H9 (cell line): Measurements from ENCODE around the gene RIMBP3C. TPM values are rescaled to one million over a fixed set of nuclear protein-coding genes. Genes with fewer than 3 reads are reported as not detected.

Experiments
- DNase-seq: peaks from one replicate; pipeline ENCODE4 v3.0.0-alpha.2; 2017
- H2AFZ ChIP-seq: one replicate; pipeline ENCODE4 v1.6.1; 2013; ENCODE audit warnings: mild to moderate bottlenecking, low read length, control low read depth, moderate library complexity
- H2AK5ac ChIP-seq: 2 replicates; pipeline ENCODE4 v1.6.1; 2013; ENCODE audit warnings: low read length, control low read depth, mixed read lengths; ENCODE audit not compliant: insufficient read length
- H2BK120ac ChIP-seq: one replicate; pipeline ENCODE4 v1.6.1; 2013; ENCODE audit warnings: low read depth, mild to moderate bottlenecking, low read length, control low read depth, inconsistent platforms; ENCODE audit not compliant: poor library complexity, severe bottlenecking
- H2BK12ac ChIP-seq: 2 replicates; pipeline ENCODE4 v1.6.1; 2013; ENCODE audit warnings: low read length, control low read depth, mixed read lengths, low read depth; ENCODE audit not compliant: insufficient read length
- H2BK15ac ChIP-seq: 2 replicates; pipeline ENCODE4 v1.6.1; 2013; ENCODE audit warnings: low read depth, low read length, control low read depth
- H2BK20ac ChIP-seq: one replicate; pipeline ENCODE4 v1.6.1; 2013; ENCODE audit warnings: low read depth, mild to moderate bottlenecking, low read length, control low read depth, inconsistent platforms; ENCODE audit not compliant: poor library complexity, severe bottlenecking
- H2BK5ac ChIP-seq: 2 replicates; pipeline ENCODE4 v1.6.1; 2013; ENCODE audit warnings: low read length, control low read depth, mixed read lengths; ENCODE audit not compliant: insufficient read length
- H3K14ac ChIP-seq: 2 replicates; pipeline ENCODE4 v1.6.1; 2013; ENCODE audit warnings: low read length, control low read depth; ENCODE audit not compliant: insufficient read depth
- H3K18ac ChIP-seq: 2 replicates; pipeline ENCODE4 v1.6.1; 2013; ENCODE audit warnings: low read depth, mild to moderate bottlenecking, mixed read lengths, low read length, control low read depth; ENCODE audit not compliant: insufficient read length
- H3K23ac ChIP-seq: 2 replicates; pipeline ENCODE4 v1.6.1; 2013; ENCODE audit warnings: low read length, control low read depth, mixed read lengths, low read depth; ENCODE audit not compliant: insufficient read length
- H3K23me2 ChIP-seq: 2 replicates; pipeline ENCODE4 v1.6.1; 2013; ENCODE audit warnings: low read depth, mild to moderate bottlenecking, mixed read lengths, low read length, control low read depth; ENCODE audit not compliant: insufficient read length, poor library complexity, severe bottlenecking
- H3K27ac ChIP-seq: 2 replicates; pipeline ENCODE4 v1.5.1; 2013; ENCODE audit warnings: low read length, control low read depth, mixed read lengths, low read depth; ENCODE audit not compliant: insufficient read length
- H3K27me3 ChIP-seq: 2 replicates; pipeline ENCODE4 v1.6.1; 2013; ENCODE audit warnings: low read length, control low read depth, inconsistent platforms; ENCODE audit not compliant: insufficient read depth
- H3K4ac ChIP-seq: 2 replicates; pipeline ENCODE4 v1.6.1; 2013; ENCODE audit warnings: low read depth, mild to moderate bottlenecking, control low read depth, inconsistent platforms, low read length, moderate library complexity
- H3K4me1 ChIP-seq: 2 replicates; pipeline ENCODE4 v1.6.1; 2013; ENCODE audit warnings: low read length, control low read depth, inconsistent platforms; ENCODE audit not compliant: insufficient read depth
- H3K4me2 ChIP-seq: 2 replicates; pipeline ENCODE4 v1.6.1; 2013; ENCODE audit warnings: low read length, control low read depth, mixed read lengths; ENCODE audit not compliant: insufficient read length, insufficient read depth
- H3K56ac ChIP-seq: 2 replicates; pipeline ENCODE4 v1.6.1; 2013; ENCODE audit warnings: low read depth, mild to moderate bottlenecking, mixed read lengths, low read length, control low read depth; ENCODE audit not compliant: insufficient read length
- H3K79me1 ChIP-seq: 2 replicates; pipeline ENCODE4 v1.6.1; 2013; ENCODE audit warnings: low read depth, mild to moderate bottlenecking, moderate library complexity, low read length, control low read depth, inconsistent platforms; ENCODE audit not compliant: insufficient read depth, poor library complexity, severe bottlenecking
- H3K79me2 ChIP-seq: 2 replicates; pipeline ENCODE4 v1.6.1; 2013; ENCODE audit warnings: low read length, control low read depth, inconsistent platforms; ENCODE audit not compliant: insufficient read depth
- H3K9ac ChIP-seq: 2 replicates; pipeline ENCODE4 v1.6.1; 2013; ENCODE audit warnings: low read length, control low read depth, mixed read lengths; ENCODE audit not compliant: insufficient read length; ENCODE audit errors: extremely low read depth
- H3K9me3 ChIP-seq: one replicate; pipeline ENCODE4 v1.6.1; 2013; ENCODE audit warnings: low read depth, low read length, inconsistent platforms; ENCODE audit not compliant: control insufficient read depth
- H3T11ph ChIP-seq: one replicate; pipeline ENCODE4 v1.6.1; 2013; ENCODE audit warnings: mild to moderate bottlenecking, low read length, control low read depth, inconsistent platforms
- H4K20me1 ChIP-seq: one replicate; pipeline ENCODE4 v1.6.1; 2013; ENCODE audit not compliant: control insufficient read depth, insufficient read length, insufficient read depth
- H4K5ac ChIP-seq: 2 replicates; pipeline ENCODE4 v1.6.1; 2013; ENCODE audit warnings: low read depth, mild to moderate bottlenecking, mixed read lengths, low read length, control low read depth; ENCODE audit not compliant: insufficient read length
- H4K8ac ChIP-seq: replicated peaks from 2 replicates; pipeline ENCODE4 v1.6.1; 2013; ENCODE audit warnings: low read length, control low read depth, mixed read lengths, low read depth; ENCODE audit not compliant: insufficient read length
- H4K91ac ChIP-seq: 2 replicates; pipeline ENCODE4 v1.6.1; 2013; ENCODE audit warnings: low read depth, mild to moderate bottlenecking, moderate library complexity, mixed read lengths, low read length, control low read depth; ENCODE audit not compliant: insufficient read length
- H3K27ac Mint-ChIP-seq, 3 experiments: 2 replicates in 2 of 3; 3 replicates in 1 of 3; pipeline ENCODE4 v1.8.0; 2020 to 2021; ENCODE audit warnings: mixed read lengths in 3 of 3, mild to moderate bottlenecking in 1 of 3, moderate library complexity in 1 of 3
- H3K27me3 Mint-ChIP-seq: 2 replicates; pipeline ENCODE4 v1.8.0; 2021; ENCODE audit warnings: low read depth, mild to moderate bottlenecking, moderate library complexity, mixed read lengths
- H3K36me3 Mint-ChIP-seq, 3 experiments: 2 replicates in 2 of 3; 3 replicates in 1 of 3; pipeline ENCODE4 v1.8.0; 2020 to 2021; ENCODE audit warnings: low read depth in 3 of 3, mixed read lengths in 3 of 3; ENCODE audit not compliant: insufficient read depth in 1 of 3
- H3K4me1 Mint-ChIP-seq, 2 experiments: 2 replicates each; pipeline ENCODE4 v1.8.0; 2020; ENCODE audit warnings: mixed read lengths in 2 of 2
- H3K4me3 Mint-ChIP-seq, 2 experiments: 2 replicates in 1 of 2; 3 replicates in 1 of 2; pipeline ENCODE4 v1.8.0; 2020 to 2021; ENCODE audit warnings: mild to moderate bottlenecking in 2 of 2, mixed read lengths in 2 of 2, moderate library complexity in 1 of 2
- H3K9me3 Mint-ChIP-seq, 2 experiments: 2 replicates in 1 of 2; 3 replicates in 1 of 2; pipeline ENCODE4 v1.8.0; 2020; ENCODE audit warnings: mild to moderate bottlenecking in 2 of 2, mixed read lengths in 2 of 2, moderate library complexity in 1 of 2
- WGBS: extraction: QIAGEN DNeasy Blood & Tissue Kit; methylation state at CpG from one replicate; pipeline ENCODE4 v1.1.7; 2013; ENCODE audit warnings: missing lambda C conversion rate, low lambda C conversion rate, mixed read lengths; ENCODE audit not compliant: insufficient read length; ENCODE audit errors: extremely low coverage; 5-methylcytosine and 5-hydroxymethylcytosine counted together
- total RNA-seq: library from RNA; stranded (reverse); gene quantifications from 2 replicates; pipeline ENCODE4 v1.2.1, GENCODE V29; 2021
- TF ChIP-seq, protein P1 (sequence below): fragments of 200-600 bp; sonication (generic); conservative IDR thresholded peaks from 3 replicates; pipeline ENCODE4 v1.8.0; 2021; ENCODE audit warnings: antibody characterized with exemption, mild to moderate bottlenecking

RIMBP3C gene
- total RNA-seq, 1 experiment from 2014 or later = 0.44 TPM

DNA sequence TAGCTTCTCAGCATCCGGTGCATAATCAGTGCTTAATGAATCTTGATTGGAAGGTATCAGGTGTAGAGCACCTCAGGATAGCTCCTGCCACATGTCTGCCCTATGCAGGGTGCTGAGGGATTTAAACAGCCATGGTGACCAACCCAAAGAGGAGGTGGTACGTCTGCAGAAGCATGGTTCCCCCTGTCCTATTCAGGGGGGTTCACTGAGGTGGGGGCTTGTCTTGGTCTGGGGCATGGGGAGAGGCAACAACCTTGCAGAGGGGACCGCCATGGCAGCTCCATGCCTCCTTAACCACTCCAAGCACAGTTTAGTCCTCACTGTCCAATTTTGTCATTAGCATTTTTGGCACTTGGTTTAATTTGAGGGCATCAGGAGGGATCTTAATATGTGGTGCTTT, 41.2 kb upstream of the RIMBP3C start:
- Histone ChIP-seq H4K20me1 (peaks cover 2% of the 10 kb centered on the region), H3K23ac (no peak overlapping the region), H3K27me3 (no peaks in the 10 kb centered on the region), H3K23me2 (no peaks in the 10 kb centered on the region), H3T11ph (no peak overlapping the region), H3K4ac (no peak overlapping the region), H3K79me1 (peaks cover 11% of the 10 kb centered on the region), H3K4me2 (no peak overlapping the region), H3K14ac (no peak overlapping the region), H3K79me2 (peaks cover 48% of the 10 kb centered on the region; the same call in 1 of the 2 replicates), H2BK120ac (no peak overlapping the region), H3K9me3 (no peaks in the 10 kb centered on the region), H3K18ac (no peak overlapping the region), H3K9ac (no peak overlapping the region), H2BK20ac (no peak overlapping the region), H4K5ac (no peak overlapping the region), H2AFZ (no peak overlapping the region), H4K8ac (no peak overlapping the region), H2BK15ac (no peak overlapping the region), H3K27ac (no peak overlapping the region), H2BK12ac (no peak overlapping the region), H4K91ac (no peak overlapping the region), H2AK5ac (no peak overlapping the region), H3K56ac (no peak overlapping the region), H2BK5ac (no peak overlapping the region), H3K4me1 (no peaks in the 10 kb centered on the region)
- Mint-ChIP-seq H3K36me3 (peaks cover 34 to 48% (median 44%) of the 10 kb centered on the region in 3 experiments; a peak in 6 of 7 replicates), H3K9me3 (no peaks in the 10 kb centered on the region), H3K4me3 (no peak overlapping the region), H3K27me3 (no peaks in the 10 kb centered on the region), H3K4me1 (peaks cover 20 to 22% of the 10 kb centered on the region in 2 experiments), H3K27ac (no peak overlapping the region)
- DNase-seq = no peak
- TF ChIP-seq, protein P1, sequence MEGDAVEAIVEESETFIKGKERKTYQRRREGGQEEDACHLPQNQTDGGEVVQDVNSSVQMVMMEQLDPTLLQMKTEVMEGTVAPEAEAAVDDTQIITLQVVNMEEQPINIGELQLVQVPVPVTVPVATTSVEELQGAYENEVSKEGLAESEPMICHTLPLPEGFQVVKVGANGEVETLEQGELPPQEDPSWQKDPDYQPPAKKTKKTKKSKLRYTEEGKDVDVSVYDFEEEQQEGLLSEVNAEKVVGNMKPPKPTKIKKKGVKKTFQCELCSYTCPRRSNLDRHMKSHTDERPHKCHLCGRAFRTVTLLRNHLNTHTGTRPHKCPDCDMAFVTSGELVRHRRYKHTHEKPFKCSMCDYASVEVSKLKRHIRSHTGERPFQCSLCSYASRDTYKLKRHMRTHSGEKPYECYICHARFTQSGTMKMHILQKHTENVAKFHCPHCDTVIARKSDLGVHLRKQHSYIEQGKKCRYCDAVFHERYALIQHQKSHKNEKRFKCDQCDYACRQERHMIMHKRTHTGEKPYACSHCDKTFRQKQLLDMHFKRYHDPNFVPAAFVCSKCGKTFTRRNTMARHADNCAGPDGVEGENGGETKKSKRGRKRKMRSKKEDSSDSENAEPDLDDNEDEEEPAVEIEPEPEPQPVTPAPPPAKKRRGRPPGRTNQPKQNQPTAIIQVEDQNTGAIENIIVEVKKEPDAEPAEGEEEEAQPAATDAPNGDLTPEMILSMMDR = no peak
- no CpG with 5 or more reads among the region's 3 CpGs for WGBS
